Large intestine (tissue), 3 donors: ENCODE measurements around the gene ZDHHC14. TPM values are rescaled to one million over a fixed set of nuclear protein-coding genes. Genes with fewer than 3 reads are reported as not detected.

Experiments
- DNase-seq, 2 donors: peaks; one replicate each; pipeline versions ENCODE4 v3.0.0 to v3.0.0-alpha.2; 2013
- H3K27ac ChIP-seq: one replicate; pipeline ENCODE4 v1.5.1; 2013; ENCODE audit warnings: low read length
- H3K27me3 ChIP-seq: 2 replicates; pipeline ENCODE4 v1.6.1; 2013; ENCODE audit warnings: low read length; ENCODE audit not compliant: control insufficient read depth, insufficient read depth
- H3K36me3 ChIP-seq: 2 replicates; pipeline ENCODE4 v1.6.1; 2013; ENCODE audit warnings: low read length; ENCODE audit not compliant: control insufficient read depth, insufficient read depth
- H3K4me1 ChIP-seq: one replicate; pipeline ENCODE4 v1.6.1; 2013; ENCODE audit warnings: low read length; ENCODE audit not compliant: control insufficient read depth, insufficient read depth
- H3K4me3 ChIP-seq: one replicate; pipeline ENCODE4 v1.5.1; 2013; ENCODE audit warnings: low read length
- H3K9me3 ChIP-seq: one replicate; pipeline ENCODE4 v1.6.1; 2013; ENCODE audit warnings: mild to moderate bottlenecking, low read depth, low read length, moderate library complexity; ENCODE audit not compliant: control insufficient read depth
- WGBS: methylation state at CpG from one replicate; pipeline ENCODE4 v1.1.5; 2013; ENCODE audit warnings: low lambda C conversion rate; ENCODE audit not compliant: insufficient coverage; 5-methylcytosine and 5-hydroxymethylcytosine counted together
- polyA plus RNA-seq: library from polyadenylated mRNA; unstranded; fragments of 120-200 nt; gene quantifications from one replicate; pipeline ENCODE4 v1.2.1, GENCODE V29; 2013

Gene ZDHHC14
- polyA plus RNA-seq, 1 donor, result 26.5 TPM

GRCh38 chr6:157500022-157500421 is 119.0 kb downstream of the ZDHHC14 start:
- no peaks in the 10 kb centered on the region for H3K27me3 ChIP-seq
- H3K27ac ChIP-seq, result no peak overlapping the region
- peaks cover 2% of the 10 kb centered on the region for H3K36me3 ChIP-seq
- H3K4me1 ChIP-seq, result no peaks in the 10 kb centered on the region
- H3K9me3 ChIP-seq, result peaks cover 5% of the 10 kb centered on the region
- no peak overlapping the region for H3K4me3 ChIP-seq
- WGBS, result no CpG with 5 or more reads among the region's 1 CpG
- DNase-seq, result no peak

GRCh38 chr6:157503018-157503747 is 122.2 kb downstream of the ZDHHC14 start:
- Histone ChIP-seq H3K9me3 (peaks cover 15% of the 10 kb centered on the region), H3K36me3 (peaks cover 2% of the 10 kb centered on the region), H3K4me3 (no peak overlapping the region), H3K27me3 (no peaks in the 10 kb centered on the region), H3K4me1 (no peaks in the 10 kb centered on the region), H3K27ac (no peak overlapping the region)
- DNase-seq, result no peak
- 90% methylated on average over 2 of the region's 6 CpGs for WGBS

- no peaks in the 10 kb centered on the region for H3K27me3 ChIP-seq
- DNase-seq, result no peak
- peaks cover 2% of the 10 kb centered on the region for H3K36me3 ChIP-seq
- no peaks in the 10 kb centered on the region for H3K4me1 ChIP-seq
- H3K4me3 ChIP-seq, result no peak overlapping the region
- peaks cover 17% of the 10 kb centered on the region for H3K9me3 ChIP-seq
- H3K27ac ChIP-seq, result no peak overlapping the region
- no CpG with 5 or more reads among the region's 3 CpGs for WGBS
Observed at GRCh38 chr6:157505912-157506491, 125.0 kb downstream of the ZDHHC14 start.

GRCh38 chr6:157510323-157511188 is 129.6 kb downstream of the ZDHHC14 start:
- peaks cover 8% of the 10 kb centered on the region for H3K9me3 ChIP-seq
- WGBS, result no CpG with 5 or more reads among the region's 24 CpGs
- H3K4me3 ChIP-seq, result no peak overlapping the region
- peaks cover 2% of the 10 kb centered on the region for H3K36me3 ChIP-seq
- H3K4me1 ChIP-seq, result peaks cover 8% of the 10 kb centered on the region
- no peaks in the 10 kb centered on the region for H3K27me3 ChIP-seq
- DNase-seq, result no peak
- no peak overlapping the region for H3K27ac ChIP-seq

GRCh38 chr6:157511682-157512381 is 130.8 kb downstream of the ZDHHC14 start:
- no peak overlapping the region for H3K27ac ChIP-seq

GRCh38 chr6:157512382-157512682 is 131.3 kb downstream of the ZDHHC14 start:
- WGBS, result no CpG with 5 or more reads among the region's 5 CpGs
- DNase-seq, result no peak
- Histone ChIP-seq H3K4me3 (no peak overlapping the region), H3K36me3 (no peaks in the 10 kb centered on the region), H3K9me3 (peaks cover 2% of the 10 kb centered on the region), H3K27me3 (no peaks in the 10 kb centered on the region), H3K4me1 (peaks cover 8% of the 10 kb centered on the region), H3K27ac (no peak overlapping the region)

More at GRCh38 chr6:157511682-157512381, 130.8 kb downstream of the ZDHHC14 start:
- Histone ChIP-seq H3K9me3 (peaks cover 2% of the 10 kb centered on the region), H3K4me1 (peaks cover 8% of the 10 kb centered on the region), H3K4me3 (no peak overlapping the region), H3K36me3 (no peaks in the 10 kb centered on the region), H3K27me3 (no peaks in the 10 kb centered on the region)
- WGBS, result 87% methylated on average over 3 of the region's 16 CpGs
- no peak for DNase-seq

- Histone ChIP-seq H3K27me3 (no peaks in the 10 kb centered on the region), H3K36me3 (no peaks in the 10 kb centered on the region), H3K4me3 (no peak overlapping the region), H3K4me1 (peaks cover 12% of the 10 kb centered on the region), H3K9me3 (peaks cover 2% of the 10 kb centered on the region), H3K27ac (no peak overlapping the region)
- no peak for DNase-seq
- no CpG with 5 or more reads among the region's 9 CpGs for WGBS
Observed at GRCh38 chr6:157513004-157513603, 132.1 kb downstream of the ZDHHC14 start.

GRCh38 chr6:157513619-157514485 is 132.9 kb downstream of the ZDHHC14 start:
- Histone ChIP-seq H3K9me3 (peaks cover 2% of the 10 kb centered on the region), H3K27ac (no peak overlapping the region), H3K4me3 (no peak overlapping the region), H3K4me1 (peaks cover 13% of the 10 kb centered on the region), H3K27me3 (no peaks in the 10 kb centered on the region), H3K36me3 (no peaks in the 10 kb centered on the region)
- 60% methylated on average over 1 of the region's 13 CpGs for WGBS
- DNase-seq, result no peak

GRCh38 chr6:157514659-157515496 is 133.9 kb downstream of the ZDHHC14 start:
- Histone ChIP-seq H3K27ac (no peak overlapping the region), H3K4me1 (peaks cover 13% of the 10 kb centered on the region), H3K9me3 (peaks cover 2% of the 10 kb centered on the region), H3K4me3 (no peak overlapping the region), H3K36me3 (no peaks in the 10 kb centered on the region), H3K27me3 (no peaks in the 10 kb centered on the region)
- WGBS, result 100% methylated on average over 3 of the region's 19 CpGs
- DNase-seq, result no peak
